Kidney (tissue), 22 donors: ENCODE data around the gene C17orf107. TPM values are rescaled to one million over a fixed set of nuclear protein-coding genes. Genes with fewer than 3 reads are reported as not detected.

Source experiments
- DNase-seq, 5 donors: peaks; one replicate each; pipeline ENCODE4 v3.0.0-alpha.2; 2013 to 2020
- FAIRE-seq: peaks from 2 replicates; lab custom pipeline; 2012; peaks lifted over from hg19 to GRCh38; lab: Jason Lieb, UNC
- H3K27ac ChIP-seq, 2 donors: one replicate each; pipeline ENCODE4 v1.7.0; 2013; ENCODE audit warnings: low read depth in 2 of 2, low read length in 2 of 2, inconsistent platforms in 1 of 2
- H3K27me3 ChIP-seq: one replicate; pipeline ENCODE4 v1.7.1; 2013; ENCODE audit warnings: low read length, inconsistent platforms; ENCODE audit not compliant: control insufficient read depth, insufficient read depth
- H3K36me3 ChIP-seq, 3 donors: one replicate each; pipeline versions ENCODE4 v1.7.0 to v1.7.1; 2013; ENCODE audit warnings: low read length in 3 of 3, control low read depth in 1 of 3, inconsistent platforms in 1 of 3; ENCODE audit not compliant: insufficient read depth in 3 of 3, control insufficient read depth in 2 of 3
- H3K4me1 ChIP-seq, 3 donors: one replicate each; pipeline versions ENCODE4 v1.7.0 to v1.7.1; 2013; ENCODE audit warnings: low read length in 3 of 3, inconsistent platforms in 1 of 3, low read depth in 1 of 3; ENCODE audit not compliant: control insufficient read depth in 2 of 3, insufficient read depth in 2 of 3
- H3K4me3 ChIP-seq, 3 donors: one replicate each; pipeline versions ENCODE4 v1.7.0 to v1.8.1; 2013; ENCODE audit warnings: low read length in 3 of 3, control low read depth in 1 of 3, inconsistent platforms in 1 of 3
- H3K9ac ChIP-seq, 3 donors: one replicate each; pipeline versions ENCODE4 v1.7.0 to v1.7.1; 2013; ENCODE audit warnings: low read length in 3 of 3, control low read depth in 1 of 3, inconsistent platforms in 1 of 3
- H3K9me3 ChIP-seq, 3 donors: one replicate each; pipeline versions ENCODE4 v1.7.0 to v1.7.1; 2013; ENCODE audit warnings: low read length in 3 of 3, control low read depth in 1 of 3, inconsistent platforms in 1 of 3; ENCODE audit not compliant: control insufficient read depth in 2 of 3, insufficient read depth in 1 of 3
- CTCF ChIP-seq: IDR thresholded peaks from 3 replicates; pipeline ENCODE4 v1.5.1; 2012; ENCODE audit warnings: mild to moderate bottlenecking, moderate library complexity, borderline replicate concordance; ENCODE audit not compliant: insufficient read depth; ENCODE audit errors: extremely low read depth
- intact Hi-C: fragments of 100-400 bp; cut with DNase I; formaldehyde crosslinking; loops from one replicate; pipeline ENCODE4 v1.11.1; 2022
- long read RNA-seq, 10 donors: library from polyadenylated mRNA in 1 of 10; unstranded in 1 of 10; transcript quantifications; one replicate each; pipeline ENCODE4 v2.0.0 and lab custom pipeline, GENCODE V29; 2021 to 2026
- polyA plus RNA-seq: library from polyadenylated mRNA; stranded (reverse); fragments of 350-450 nt; fragmentation: Illumina TruSeq; extraction: RNeasy Lipid Tissue Mini Kit (QIAGEN cat#74804); gene quantifications from one replicate; pipeline ENCODE4 v1.2.3, GENCODE V29; 2014; ENCODE audit warnings: low read depth, low replicate concordance; ENCODE audit not compliant: insufficient read depth
- total RNA-seq: library from RNA; stranded (reverse); fragmentation: NEBNext Ultra II Directional; extraction: Animal tissue kit (Norgen Biotek cat#: 25700); gene quantifications from one replicate; pipeline ENCODE4 v1.2.1, GENCODE V29; 2021
- donor health status: control.
- donor health status: control.
- donor health status: control.
- donor health status: control.
- donor health status: control.
- donor health status: DM: yes; HTN: yes; CAD: no.
- donor health status: Normal renal cell carcinoma (clear cell type).

C17orf107 gene
- 4.4 TPM for total RNA-seq
- 2.5 TPM for polyA plus RNA-seq
- long read RNA-seq, donor 1, partial matches to known transcripts = 0 of 1 reads
- long read RNA-seq, donor 1, other reads (novel, unspliced or antisense) = 0 of 1 reads
- long read RNA-seq, donor 2, partial matches to known transcripts = 0 of 1 reads
- long read RNA-seq, donor 2, other reads (novel, unspliced or antisense) = 0 of 1 reads
- long read RNA-seq, donor 3, partial matches to known transcripts = 0 of 2 reads
- long read RNA-seq, donor 3, other reads (novel, unspliced or antisense) = 0 of 2 reads
- long read RNA-seq, donor 4, partial matches to known transcripts = 0 of 1 reads
- long read RNA-seq, donor 4, other reads (novel, unspliced or antisense) = 0 of 1 reads
- long read RNA-seq, donor 5 = 0 reads
- long read RNA-seq, donor 6, partial matches to known transcripts = 0 of 1 reads
- long read RNA-seq, donor 6, other reads (novel, unspliced or antisense) = 0 of 1 reads
- long read RNA-seq, donor 7, partial matches to known transcripts = 0 of 6 reads
- long read RNA-seq, donor 7, other reads (novel, unspliced or antisense) = 1 of 6 reads
- long read RNA-seq, donor 8 = 0 reads
- long read RNA-seq, donor 9 = 0 reads
- long read RNA-seq, donor 10 = 0 reads

- H3K9me3 ChIP-seq = no peaks in the 10 kb centered on the region
- H3K4me1 ChIP-seq = peaks cover 0 to 20% (median 5%) of the 10 kb centered on the region in 3 donors
- peak; percentile 79 to 94 (median 91) for DNase-seq
- TF ChIP-seq CTCF = no peak
- peaks cover 2% of the 10 kb centered on the region for H3K27me3 ChIP-seq
- H3K27ac ChIP-seq = peak within 1 kb of the TSS in 1 of 2 donors; percentile 47
- H3K36me3 ChIP-seq = peaks cover 0 to 10% (median 8%) of the 10 kb centered on the region in 3 donors
- H3K4me3 ChIP-seq = peak within 1 kb of the TSS; percentile 62 to 77 (median 68)
- no peak for FAIRE-seq
- peak within 1 kb of the TSS; percentile 3 to 84 (median 71) for H3K9ac ChIP-seq
- intact Hi-C loops = no loop called here
These were observed at the start of gene C17orf107 for GRCh38 chr17:4899341-4900230. C17orf107 (plus strand) TSS chr17:4899536; CDS start chr17:4899763, 227 bp downstream.

- no peak for TF ChIP-seq CTCF
- no peak overlapping the region for H3K4me3 ChIP-seq
- FAIRE-seq = no peak
- no peaks in the 10 kb centered on the region for H3K9me3 ChIP-seq
- no peaks in the 10 kb centered on the region for H3K27me3 ChIP-seq
- intact Hi-C loops = no loop called here
- peak in 1 of 5 donors; percentile 66 for DNase-seq
- peaks cover 0 to 2% (median 0%) of the 10 kb centered on the region in 3 donors for H3K36me3 ChIP-seq
- peaks cover 0 to 23% (median 21%) of the 10 kb centered on the region in 3 donors for H3K4me1 ChIP-seq
- H3K27ac ChIP-seq = no peak overlapping the region
- H3K9ac ChIP-seq = no peak overlapping the region
These were observed 49.1 kb upstream of the C17orf107 start for GRCh38 chr17:4850246-4850645.

GRCh38 chr17:4851084-4851483, 48.3 kb upstream of the C17orf107 start:
- no peak overlapping the region for H3K9ac ChIP-seq
- H3K36me3 ChIP-seq = peaks cover 0 to 2% (median 0%) of the 10 kb centered on the region in 3 donors
- H3K27me3 ChIP-seq = no peaks in the 10 kb centered on the region
- intact Hi-C loops = no loop called here
- no peak for TF ChIP-seq CTCF
- no peak overlapping the region for H3K4me3 ChIP-seq
- DNase-seq = no peak
- peaks cover 0 to 19% (median 18%) of the 10 kb centered on the region in 3 donors for H3K4me1 ChIP-seq
- H3K27ac ChIP-seq = no peak overlapping the region
- no peak for FAIRE-seq
- H3K9me3 ChIP-seq = no peaks in the 10 kb centered on the region
